GM12874 (cell line): Measurements from ENCODE around the gene KIF21A.

ENCODE experiments used
- TF ChIP-seq, protein P1 (sequence below): IDR thresholded peaks from 2 replicates; pipeline ENCODE4 v1.5.1; 2011; ENCODE audit warnings: low read depth, mild to moderate bottlenecking, control low read depth, low read length, moderate library complexity; ENCODE audit not compliant: insufficient read depth

Gene KIF21A

DNA sequence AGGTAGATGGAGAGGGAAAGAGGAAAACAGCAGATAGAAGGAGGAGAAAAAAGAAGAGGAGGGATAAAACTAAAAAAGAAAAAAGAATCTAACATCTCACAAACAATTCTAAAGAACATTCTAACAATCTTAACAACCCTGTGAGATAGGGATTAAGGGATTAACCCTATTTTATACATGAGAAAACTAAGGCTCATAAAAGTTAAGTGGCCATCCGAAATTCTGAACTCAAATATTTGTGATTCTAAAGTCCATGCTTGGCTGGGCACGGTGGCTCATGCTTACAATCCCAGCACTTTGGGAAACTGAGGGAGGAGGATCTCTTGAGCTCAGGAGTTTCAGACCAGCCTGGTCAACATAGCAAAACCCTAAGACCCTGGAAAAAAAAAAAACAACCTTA lies 13.1 kb downstream of the KIF21A start:
- TF ChIP-seq, protein P1, sequence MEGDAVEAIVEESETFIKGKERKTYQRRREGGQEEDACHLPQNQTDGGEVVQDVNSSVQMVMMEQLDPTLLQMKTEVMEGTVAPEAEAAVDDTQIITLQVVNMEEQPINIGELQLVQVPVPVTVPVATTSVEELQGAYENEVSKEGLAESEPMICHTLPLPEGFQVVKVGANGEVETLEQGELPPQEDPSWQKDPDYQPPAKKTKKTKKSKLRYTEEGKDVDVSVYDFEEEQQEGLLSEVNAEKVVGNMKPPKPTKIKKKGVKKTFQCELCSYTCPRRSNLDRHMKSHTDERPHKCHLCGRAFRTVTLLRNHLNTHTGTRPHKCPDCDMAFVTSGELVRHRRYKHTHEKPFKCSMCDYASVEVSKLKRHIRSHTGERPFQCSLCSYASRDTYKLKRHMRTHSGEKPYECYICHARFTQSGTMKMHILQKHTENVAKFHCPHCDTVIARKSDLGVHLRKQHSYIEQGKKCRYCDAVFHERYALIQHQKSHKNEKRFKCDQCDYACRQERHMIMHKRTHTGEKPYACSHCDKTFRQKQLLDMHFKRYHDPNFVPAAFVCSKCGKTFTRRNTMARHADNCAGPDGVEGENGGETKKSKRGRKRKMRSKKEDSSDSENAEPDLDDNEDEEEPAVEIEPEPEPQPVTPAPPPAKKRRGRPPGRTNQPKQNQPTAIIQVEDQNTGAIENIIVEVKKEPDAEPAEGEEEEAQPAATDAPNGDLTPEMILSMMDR = no peak

DNA sequence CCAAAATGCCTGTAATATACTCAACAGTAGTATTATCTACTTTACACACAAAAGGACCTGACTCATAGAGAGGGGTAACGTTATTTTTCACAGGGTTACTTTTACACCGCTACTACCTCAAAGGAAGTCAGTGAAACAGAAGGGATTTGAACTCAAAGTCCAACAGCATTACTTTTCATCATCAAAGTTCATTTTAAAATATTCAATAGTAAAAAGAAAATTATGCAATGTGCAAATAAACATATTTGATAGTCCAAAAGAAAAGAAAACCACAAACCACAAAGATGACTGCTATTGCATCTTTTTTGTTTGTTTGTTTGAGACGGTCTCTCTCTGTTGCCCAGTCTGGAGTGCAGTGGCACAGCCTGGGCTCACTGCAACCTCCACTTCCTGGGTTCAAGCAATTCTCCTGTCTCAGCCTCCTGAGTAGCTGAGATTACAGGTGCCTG lies 15.5 kb downstream of the KIF21A start:
- TF ChIP-seq, protein P1 = no peak

DNA sequence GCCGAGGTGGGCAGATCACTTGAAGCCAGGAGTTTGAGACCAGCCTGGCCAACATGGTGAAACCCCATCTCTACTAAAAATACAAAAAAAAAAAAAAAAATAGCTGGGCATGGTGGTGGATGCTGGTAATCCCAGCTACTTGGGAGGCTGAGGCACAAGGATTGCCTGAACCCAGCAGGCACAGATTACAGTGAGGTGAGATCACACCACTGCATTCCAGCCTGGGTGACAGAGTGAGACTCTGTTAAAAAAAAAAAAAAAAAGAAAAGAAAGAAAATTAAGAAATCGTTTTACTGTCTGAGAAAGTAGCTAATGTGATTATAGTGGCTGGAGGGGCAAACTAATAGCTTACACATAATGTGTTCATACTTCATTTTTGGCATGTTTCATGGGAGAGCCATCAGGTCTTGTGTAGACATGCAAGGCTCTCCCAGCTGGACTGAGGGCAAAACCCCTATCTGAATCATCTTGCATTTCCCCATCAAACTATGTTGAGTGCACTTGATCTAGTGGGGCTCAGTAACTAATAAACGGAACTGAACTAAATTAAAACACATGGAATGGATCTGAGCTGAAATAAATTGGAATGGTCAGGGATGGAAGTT lies 16.2 kb downstream of the KIF21A start:
- TF ChIP-seq, protein P1 = no peak

DNA sequence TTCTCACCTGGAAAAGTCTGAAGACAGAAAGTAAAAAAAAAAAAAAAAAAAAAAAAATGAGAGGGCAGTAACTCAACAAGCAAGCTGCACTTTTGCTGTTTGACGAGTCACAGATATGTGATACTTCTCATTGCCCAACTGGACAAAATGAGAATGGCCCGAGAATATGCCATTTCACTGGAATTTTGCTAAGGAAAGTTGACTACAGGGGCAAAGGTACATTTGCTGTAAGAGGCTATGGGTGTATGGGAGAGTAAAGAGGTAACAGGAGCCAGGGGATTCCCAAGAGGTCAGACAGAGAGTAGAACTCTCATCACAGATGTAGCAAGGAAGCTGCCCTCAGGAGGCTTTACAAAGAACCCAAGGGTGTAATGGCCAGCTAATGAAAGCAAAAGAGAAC lies 22.9 kb downstream of the KIF21A start:
- TF ChIP-seq, protein P1 = no peak

DNA sequence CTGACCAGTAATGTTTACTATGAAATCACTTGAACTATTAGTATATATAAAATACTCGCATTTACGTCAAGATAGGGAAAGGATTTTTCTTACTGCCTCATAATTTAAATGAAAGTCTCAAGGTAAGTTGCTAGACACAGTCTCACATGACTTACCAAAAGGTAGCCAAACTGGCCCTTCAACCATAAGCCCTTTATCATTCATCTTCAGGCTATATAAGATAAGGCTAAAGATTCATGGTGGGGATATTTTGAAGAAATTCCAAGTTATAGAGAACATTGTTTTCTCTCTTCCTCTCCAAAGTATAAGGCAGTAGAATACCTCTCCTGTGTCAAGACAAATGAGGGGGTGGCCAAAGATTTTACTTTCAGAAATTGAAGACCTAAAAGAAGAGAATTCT lies 23.4 kb downstream of the KIF21A start:
- TF ChIP-seq, protein P1 = no peak

DNA sequence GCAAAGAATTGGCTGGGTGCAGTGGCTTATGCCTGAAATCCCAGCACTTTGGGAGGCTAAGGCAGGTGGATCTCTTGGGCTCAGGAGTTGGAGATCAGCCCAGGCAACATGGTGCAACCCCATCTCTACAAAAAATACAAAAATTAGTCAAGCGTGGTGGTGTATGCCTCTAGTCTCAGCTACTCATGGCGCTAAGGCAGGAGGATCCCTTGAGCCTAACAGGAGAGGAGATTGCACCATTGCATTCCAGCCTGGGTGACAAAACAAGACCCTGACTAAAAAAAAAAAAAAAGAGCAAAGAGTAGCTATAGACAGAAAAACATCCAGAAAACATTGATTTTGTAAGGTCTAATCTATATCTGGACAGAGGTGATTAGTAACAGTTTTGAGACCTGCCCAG lies 25.0 kb downstream of the KIF21A start:
- TF ChIP-seq, protein P1 = no peak

DNA sequence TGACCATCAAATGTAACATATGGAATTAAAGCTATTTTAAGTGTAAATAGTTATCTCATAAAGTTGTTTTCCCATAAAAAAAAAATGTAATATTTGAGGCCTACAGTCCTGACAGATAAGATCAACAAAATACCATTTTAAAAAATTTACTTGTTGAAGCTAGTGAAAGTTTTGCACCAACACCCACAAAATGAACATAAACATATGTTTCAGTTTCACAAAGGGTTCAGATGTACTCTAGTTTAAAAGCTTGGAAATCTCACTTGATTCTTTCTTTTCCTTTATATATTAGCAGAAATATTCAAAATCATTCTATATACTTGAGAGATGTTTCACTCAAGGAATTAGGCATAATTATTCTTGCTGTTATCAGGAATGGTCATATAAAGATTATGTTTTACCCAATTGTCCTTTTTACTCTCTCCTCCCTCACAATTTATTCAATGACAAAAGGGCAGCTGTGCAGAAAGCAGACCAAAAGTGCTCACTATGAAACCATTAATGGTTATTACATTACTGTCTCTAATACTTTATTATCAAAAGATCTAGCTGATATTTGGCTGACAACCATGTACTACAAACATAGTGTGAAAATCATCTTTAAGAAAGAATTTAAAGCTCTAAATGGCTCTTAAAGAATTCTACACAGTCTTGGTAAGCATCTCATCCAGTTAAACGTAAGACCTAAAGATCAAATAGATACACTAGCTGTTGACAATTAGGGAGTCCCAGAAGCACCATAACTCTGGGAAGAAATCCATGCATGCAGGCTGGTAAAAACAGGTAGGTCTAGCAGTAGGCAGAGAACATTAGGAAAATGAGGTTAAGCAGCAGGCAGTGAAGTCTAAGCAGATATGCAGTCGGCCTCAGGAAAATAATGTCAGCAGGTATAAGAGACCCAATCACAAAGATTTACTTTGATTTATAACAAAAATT lies 28.8 kb downstream of the KIF21A start:
- TF ChIP-seq, protein P1 = no peak
